ENCODE results near the gene KCNK4. TPM values are rescaled to one million over a fixed set of nuclear protein-coding genes. Genes with fewer than 3 reads are reported as not detected.

Gene KCNK4
- total and polyA plus RNA-seq, 4 donors, result not detected

DNA sequence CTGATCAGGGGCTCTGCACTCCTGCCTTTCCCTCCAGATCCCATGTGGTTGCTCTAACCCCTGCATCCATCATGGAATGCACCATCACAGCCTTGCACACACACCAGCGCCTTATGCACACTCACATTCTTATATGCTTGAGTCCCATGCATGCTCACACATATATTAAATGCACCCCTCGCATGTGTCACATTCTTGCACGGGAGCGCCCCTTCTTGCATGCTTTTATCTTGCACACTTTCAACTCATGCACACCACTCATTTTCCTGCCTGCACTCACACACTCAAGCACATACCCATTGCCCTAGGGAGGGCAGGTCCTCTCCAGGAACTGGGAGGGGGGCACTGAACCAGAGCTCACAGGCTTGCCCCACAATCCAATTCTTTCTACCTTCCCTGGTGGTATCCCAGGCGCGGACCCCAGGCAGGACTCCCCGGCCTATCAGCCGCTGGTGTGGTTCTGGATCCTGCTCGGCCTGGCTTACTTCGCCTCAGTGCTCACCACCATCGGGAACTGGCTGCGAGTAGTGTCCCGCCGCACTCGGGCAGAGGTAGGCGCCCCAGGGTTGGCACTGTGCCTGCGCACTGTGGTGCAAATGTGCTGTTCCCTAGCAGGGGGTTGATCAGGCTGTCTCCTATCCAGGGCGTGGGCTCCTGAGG is 6.7 kb downstream of the KCNK4 start:
- Histone ChIP-seq H3K4me3 (ENCODE audit: low read depth in 1 of 3, low read length in 3 of 3) (no peak overlapping the region), H3K9me3 (ENCODE audit: control insufficient read depth in 4 of 4, low read length in 3 of 4) (no peaks in the 10 kb centered on the region), H3K4me1 (ENCODE audit: control insufficient read depth in 4 of 4, insufficient read depth in 4 of 4, low read length in 3 of 4) (peaks cover 8 to 24% (median 17%) of the 10 kb centered on the region in 4 donors), H3K27me3 (ENCODE audit: control insufficient read depth in 4 of 4, insufficient read depth in 4 of 4, low read length in 3 of 4) (peaks cover 3 to 24% (median 9%) of the 10 kb centered on the region in 4 donors), H3K36me3 (ENCODE audit: control insufficient read depth in 4 of 4, insufficient read depth in 3 of 4, low read depth in 1 of 4, low read length in 3 of 4) (no peaks in the 10 kb centered on the region), H3K27ac (ENCODE audit: low read depth in 1 of 2, low read length in 2 of 2) (no peak overlapping the region), H3K9ac (ENCODE audit: low read depth in 1 of 2, low read length in 2 of 2) (no peak overlapping the region)
- 35% methylated on average over 18 of the region's 18 CpGs for WGBS
- TF ChIP-seq REST (IDR thresholded peaks at IDR 0.05) (no peak), GABPA (IDR thresholded peaks at IDR 0.05 in 1 of 2, conservative IDR thresholded peaks at IDR 0.05 in 1 of 2) (no peak), EGR1 (IDR thresholded peaks at IDR 0.05; ENCODE audit: low read depth in 2 of 2) (no peak), FOXA1 (IDR thresholded peaks at IDR 0.05) (no peak), YY1 (IDR thresholded peaks at IDR 0.05) (no peak), SP1 (IDR thresholded peaks at IDR 0.05) (no peak), HNF4A (conservative IDR thresholded peaks at IDR 0.05) (no peak)
- TF ChIP-seq, protein P1, sequence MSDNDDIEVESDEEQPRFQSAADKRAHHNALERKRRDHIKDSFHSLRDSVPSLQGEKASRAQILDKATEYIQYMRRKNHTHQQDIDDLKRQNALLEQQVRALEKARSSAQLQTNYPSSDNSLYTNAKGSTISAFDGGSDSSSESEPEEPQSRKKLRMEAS (IDR thresholded peaks at IDR 0.05), result no peak
- TF ChIP-seq, protein P2, sequence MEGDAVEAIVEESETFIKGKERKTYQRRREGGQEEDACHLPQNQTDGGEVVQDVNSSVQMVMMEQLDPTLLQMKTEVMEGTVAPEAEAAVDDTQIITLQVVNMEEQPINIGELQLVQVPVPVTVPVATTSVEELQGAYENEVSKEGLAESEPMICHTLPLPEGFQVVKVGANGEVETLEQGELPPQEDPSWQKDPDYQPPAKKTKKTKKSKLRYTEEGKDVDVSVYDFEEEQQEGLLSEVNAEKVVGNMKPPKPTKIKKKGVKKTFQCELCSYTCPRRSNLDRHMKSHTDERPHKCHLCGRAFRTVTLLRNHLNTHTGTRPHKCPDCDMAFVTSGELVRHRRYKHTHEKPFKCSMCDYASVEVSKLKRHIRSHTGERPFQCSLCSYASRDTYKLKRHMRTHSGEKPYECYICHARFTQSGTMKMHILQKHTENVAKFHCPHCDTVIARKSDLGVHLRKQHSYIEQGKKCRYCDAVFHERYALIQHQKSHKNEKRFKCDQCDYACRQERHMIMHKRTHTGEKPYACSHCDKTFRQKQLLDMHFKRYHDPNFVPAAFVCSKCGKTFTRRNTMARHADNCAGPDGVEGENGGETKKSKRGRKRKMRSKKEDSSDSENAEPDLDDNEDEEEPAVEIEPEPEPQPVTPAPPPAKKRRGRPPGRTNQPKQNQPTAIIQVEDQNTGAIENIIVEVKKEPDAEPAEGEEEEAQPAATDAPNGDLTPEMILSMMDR (IDR thresholded peaks at IDR 0.05; ENCODE audit: low read depth, low read length, missing input control), result no peak
- DNase-seq (ENCODE audit: low spot score), result no peak

- Histone ChIP-seq H3K36me3 (ENCODE audit: control insufficient read depth in 4 of 4, insufficient read depth in 3 of 4, low read depth in 1 of 4, low read length in 3 of 4) (no peaks in the 10 kb centered on the region), H3K27ac (ENCODE audit: low read depth in 1 of 2, low read length in 2 of 2) (no peak overlapping the region), H3K4me1 (ENCODE audit: control insufficient read depth in 4 of 4, insufficient read depth in 4 of 4, low read length in 3 of 4) (peaks cover 12 to 31% (median 23%) of the 10 kb centered on the region in 4 donors), H3K27me3 (ENCODE audit: control insufficient read depth in 4 of 4, insufficient read depth in 4 of 4, low read length in 3 of 4) (peaks cover 0 to 24% (median 9%) of the 10 kb centered on the region in 4 donors), H3K9me3 (ENCODE audit: control insufficient read depth in 4 of 4, low read length in 3 of 4) (no peaks in the 10 kb centered on the region), H3K4me3 (ENCODE audit: low read depth in 1 of 3, low read length in 3 of 3) (peak overlapping the region in 1 of 3 donors; percentile 40), H3K9ac (ENCODE audit: low read depth in 1 of 2, low read length in 2 of 2) (no peak overlapping the region)
- 3% methylated on average over 60 of the region's 60 CpGs for WGBS
- TF ChIP-seq NR2F2 (IDR thresholded peaks at IDR 0.05) (no peak), SP1 (IDR thresholded peaks at IDR 0.05) (no peak), HNF4A (conservative IDR thresholded peaks at IDR 0.05) (no peak), RXRA (IDR thresholded peaks at IDR 0.05) (no peak), EGR1 (IDR thresholded peaks at IDR 0.05; ENCODE audit: low read depth in 2 of 2) (no peak), FOXA1 (IDR thresholded peaks at IDR 0.05) (no peak), ATF3 (IDR thresholded peaks at IDR 0.05) (no peak), HNF4G (IDR thresholded peaks at IDR 0.05) (no peak), JUND (IDR thresholded peaks at IDR 0.05) (no peak), YY1 (IDR thresholded peaks at IDR 0.05) (no peak), REST (IDR thresholded peaks at IDR 0.05) (no peak), FOXA2 (IDR thresholded peaks at IDR 0.05) (no peak), TAF1 (conservative IDR thresholded peaks at IDR 0.05) (no peak), RAD21 (IDR thresholded peaks at IDR 0.05) (no peak)
- TF ChIP-seq, protein P2 (IDR thresholded peaks at IDR 0.05; ENCODE audit: low read depth, low read length, missing input control), result no peak
- TF ChIP-seq, protein P1 (IDR thresholded peaks at IDR 0.05), result no peak
- DNase-seq (ENCODE audit: low spot score), result no peak
Measured at GRCh38 chr11:64298966-64299846, 8.1 kb downstream of the KCNK4 start.

All from liver (tissue), 9 donors.